ENCODE results near the gene LAGE3.

DNA sequence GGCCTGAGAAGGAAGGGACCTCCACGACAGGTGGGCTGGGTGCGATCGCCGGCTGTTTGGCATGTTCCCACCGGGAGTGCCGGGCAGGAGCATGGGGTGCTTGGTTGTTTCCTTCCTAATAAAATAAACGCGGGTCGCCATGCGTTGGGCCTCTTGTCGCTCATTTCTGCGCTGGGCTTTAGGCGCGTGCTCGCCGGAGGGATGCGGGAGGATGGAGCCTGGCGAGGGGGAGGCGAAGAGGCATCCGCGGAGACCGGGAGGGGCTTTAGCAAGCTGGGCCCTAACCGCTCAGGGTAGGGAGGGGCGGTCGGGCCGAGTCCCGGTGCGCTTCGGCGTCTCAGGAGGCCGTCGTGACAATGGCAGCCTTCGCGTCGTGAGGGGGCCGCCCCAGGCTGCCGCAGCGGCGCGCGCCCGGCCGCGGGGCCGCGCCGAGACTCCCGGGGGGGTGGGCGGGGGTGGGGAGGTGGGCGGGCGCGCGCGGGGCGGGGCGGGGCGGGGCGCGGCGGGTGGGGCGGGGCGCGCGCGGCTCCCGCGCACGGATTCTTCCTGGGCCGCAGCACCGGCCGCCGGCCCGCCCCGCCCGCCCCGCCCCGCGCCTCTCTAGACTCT is 42.6 kb downstream of the LAGE3 start:
- TF ChIP-seq ZNF768 (CRISPR knock-in tag; IDR thresholded peaks at IDR 0.05) = no peak
- no peak for TF ChIP-seq YY1 (IDR thresholded peaks at IDR 0.05; ENCODE audit: insufficient read depth, insufficient replicate concordance, low read depth, low read length)
- no peak for TF ChIP-seq RFX5 (IDR thresholded peaks at IDR 0.05; ENCODE audit: low read depth, low read length)
- TF ChIP-seq, protein P1, sequence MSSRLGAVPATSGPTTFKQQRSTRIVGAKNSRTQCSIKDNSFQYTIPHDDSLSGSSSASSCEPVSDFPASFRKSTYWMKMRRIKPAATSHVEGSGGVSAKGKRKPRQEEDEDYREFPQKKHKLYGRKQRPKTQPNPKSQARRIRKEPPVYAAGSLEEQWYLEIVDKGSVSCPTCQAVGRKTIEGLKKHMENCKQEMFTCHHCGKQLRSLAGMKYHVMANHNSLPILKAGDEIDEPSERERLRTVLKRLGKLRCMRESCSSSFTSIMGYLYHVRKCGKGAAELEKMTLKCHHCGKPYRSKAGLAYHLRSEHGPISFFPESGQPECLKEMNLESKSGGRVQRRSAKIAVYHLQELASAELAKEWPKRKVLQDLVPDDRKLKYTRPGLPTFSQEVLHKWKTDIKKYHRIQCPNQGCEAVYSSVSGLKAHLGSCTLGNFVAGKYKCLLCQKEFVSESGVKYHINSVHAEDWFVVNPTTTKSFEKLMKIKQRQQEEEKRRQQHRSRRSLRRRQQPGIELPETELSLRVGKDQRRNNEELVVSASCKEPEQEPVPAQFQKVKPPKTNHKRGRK (CRISPR knock-in tag; IDR thresholded peaks at IDR 0.05) = no peak
- TF ChIP-seq NFYB (CRISPR knock-in tag; IDR thresholded peaks at IDR 0.05) = no peak
- no peak for TF ChIP-seq POLR2AphosphoS5 (IDR thresholded peaks at IDR 0.05; ENCODE audit: low read depth, low read length)
- no peak for TF ChIP-seq ZNF644 (CRISPR knock-in tag; IDR thresholded peaks at IDR 0.05; ENCODE audit: low read depth)
- TF ChIP-seq HNRNPLL (IDR thresholded peaks at IDR 0.05; ENCODE audit: low read depth, low read length, poor library complexity, severe bottlenecking) = no peak
- TF ChIP-seq, protein P2, sequence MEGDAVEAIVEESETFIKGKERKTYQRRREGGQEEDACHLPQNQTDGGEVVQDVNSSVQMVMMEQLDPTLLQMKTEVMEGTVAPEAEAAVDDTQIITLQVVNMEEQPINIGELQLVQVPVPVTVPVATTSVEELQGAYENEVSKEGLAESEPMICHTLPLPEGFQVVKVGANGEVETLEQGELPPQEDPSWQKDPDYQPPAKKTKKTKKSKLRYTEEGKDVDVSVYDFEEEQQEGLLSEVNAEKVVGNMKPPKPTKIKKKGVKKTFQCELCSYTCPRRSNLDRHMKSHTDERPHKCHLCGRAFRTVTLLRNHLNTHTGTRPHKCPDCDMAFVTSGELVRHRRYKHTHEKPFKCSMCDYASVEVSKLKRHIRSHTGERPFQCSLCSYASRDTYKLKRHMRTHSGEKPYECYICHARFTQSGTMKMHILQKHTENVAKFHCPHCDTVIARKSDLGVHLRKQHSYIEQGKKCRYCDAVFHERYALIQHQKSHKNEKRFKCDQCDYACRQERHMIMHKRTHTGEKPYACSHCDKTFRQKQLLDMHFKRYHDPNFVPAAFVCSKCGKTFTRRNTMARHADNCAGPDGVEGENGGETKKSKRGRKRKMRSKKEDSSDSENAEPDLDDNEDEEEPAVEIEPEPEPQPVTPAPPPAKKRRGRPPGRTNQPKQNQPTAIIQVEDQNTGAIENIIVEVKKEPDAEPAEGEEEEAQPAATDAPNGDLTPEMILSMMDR (CRISPR knock-in tag; IDR thresholded peaks at IDR 0.05) = no peak
- TF ChIP-seq, protein P3, sequence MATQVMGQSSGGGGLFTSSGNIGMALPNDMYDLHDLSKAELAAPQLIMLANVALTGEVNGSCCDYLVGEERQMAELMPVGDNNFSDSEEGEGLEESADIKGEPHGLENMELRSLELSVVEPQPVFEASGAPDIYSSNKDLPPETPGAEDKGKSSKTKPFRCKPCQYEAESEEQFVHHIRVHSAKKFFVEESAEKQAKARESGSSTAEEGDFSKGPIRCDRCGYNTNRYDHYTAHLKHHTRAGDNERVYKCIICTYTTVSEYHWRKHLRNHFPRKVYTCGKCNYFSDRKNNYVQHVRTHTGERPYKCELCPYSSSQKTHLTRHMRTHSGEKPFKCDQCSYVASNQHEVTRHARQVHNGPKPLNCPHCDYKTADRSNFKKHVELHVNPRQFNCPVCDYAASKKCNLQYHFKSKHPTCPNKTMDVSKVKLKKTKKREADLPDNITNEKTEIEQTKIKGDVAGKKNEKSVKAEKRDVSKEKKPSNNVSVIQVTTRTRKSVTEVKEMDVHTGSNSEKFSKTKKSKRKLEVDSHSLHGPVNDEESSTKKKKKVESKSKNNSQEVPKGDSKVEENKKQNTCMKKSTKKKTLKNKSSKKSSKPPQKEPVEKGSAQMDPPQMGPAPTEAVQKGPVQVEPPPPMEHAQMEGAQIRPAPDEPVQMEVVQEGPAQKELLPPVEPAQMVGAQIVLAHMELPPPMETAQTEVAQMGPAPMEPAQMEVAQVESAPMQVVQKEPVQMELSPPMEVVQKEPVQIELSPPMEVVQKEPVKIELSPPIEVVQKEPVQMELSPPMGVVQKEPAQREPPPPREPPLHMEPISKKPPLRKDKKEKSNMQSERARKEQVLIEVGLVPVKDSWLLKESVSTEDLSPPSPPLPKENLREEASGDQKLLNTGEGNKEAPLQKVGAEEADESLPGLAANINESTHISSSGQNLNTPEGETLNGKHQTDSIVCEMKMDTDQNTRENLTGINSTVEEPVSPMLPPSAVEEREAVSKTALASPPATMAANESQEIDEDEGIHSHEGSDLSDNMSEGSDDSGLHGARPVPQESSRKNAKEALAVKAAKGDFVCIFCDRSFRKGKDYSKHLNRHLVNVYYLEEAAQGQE (IDR thresholded peaks at IDR 0.05; ENCODE audit: borderline replicate concordance in 1 of 2, low read depth in 1 of 2, low read length in 2 of 2) = no peak
- TF ChIP-seq, protein P4, sequence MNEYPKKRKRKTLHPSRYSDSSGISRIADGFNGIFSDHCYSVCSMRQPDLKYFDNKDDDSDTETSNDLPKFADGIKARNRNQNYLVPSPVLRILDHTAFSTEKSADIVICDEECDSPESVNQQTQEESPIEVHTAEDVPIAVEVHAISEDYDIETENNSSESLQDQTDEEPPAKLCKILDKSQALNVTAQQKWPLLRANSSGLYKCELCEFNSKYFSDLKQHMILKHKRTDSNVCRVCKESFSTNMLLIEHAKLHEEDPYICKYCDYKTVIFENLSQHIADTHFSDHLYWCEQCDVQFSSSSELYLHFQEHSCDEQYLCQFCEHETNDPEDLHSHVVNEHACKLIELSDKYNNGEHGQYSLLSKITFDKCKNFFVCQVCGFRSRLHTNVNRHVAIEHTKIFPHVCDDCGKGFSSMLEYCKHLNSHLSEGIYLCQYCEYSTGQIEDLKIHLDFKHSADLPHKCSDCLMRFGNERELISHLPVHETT (CRISPR knock-in tag; conservative IDR thresholded peaks at IDR 0.05) = no peak
- no peak for TF ChIP-seq TOE1 (CRISPR knock-in tag; IDR thresholded peaks at IDR 0.05)
- TF ChIP-seq, protein P5, sequence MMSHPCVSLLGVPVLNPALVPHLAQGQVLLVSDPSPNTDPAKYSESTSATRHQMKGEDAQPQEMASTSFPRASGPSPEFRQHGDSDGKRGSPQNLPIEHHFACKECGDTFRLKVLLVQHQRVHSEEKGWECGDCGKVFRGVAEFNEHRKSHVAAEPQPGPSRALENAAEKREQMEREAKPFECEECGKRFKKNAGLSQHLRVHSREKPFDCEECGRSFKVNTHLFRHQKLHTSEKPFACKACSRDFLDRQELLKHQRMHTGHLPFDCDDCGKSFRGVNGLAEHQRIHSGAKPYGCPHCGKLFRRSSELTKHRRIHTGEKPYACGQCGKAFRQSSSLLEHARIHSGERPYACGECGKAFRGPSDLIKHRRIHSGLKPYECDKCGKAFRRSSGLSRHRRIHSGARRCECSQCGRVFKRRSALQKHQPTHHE (CRISPR knock-in tag; IDR thresholded peaks at IDR 0.05; ENCODE audit: borderline replicate concordance) = no peak
- TF ChIP-seq, protein P6, sequence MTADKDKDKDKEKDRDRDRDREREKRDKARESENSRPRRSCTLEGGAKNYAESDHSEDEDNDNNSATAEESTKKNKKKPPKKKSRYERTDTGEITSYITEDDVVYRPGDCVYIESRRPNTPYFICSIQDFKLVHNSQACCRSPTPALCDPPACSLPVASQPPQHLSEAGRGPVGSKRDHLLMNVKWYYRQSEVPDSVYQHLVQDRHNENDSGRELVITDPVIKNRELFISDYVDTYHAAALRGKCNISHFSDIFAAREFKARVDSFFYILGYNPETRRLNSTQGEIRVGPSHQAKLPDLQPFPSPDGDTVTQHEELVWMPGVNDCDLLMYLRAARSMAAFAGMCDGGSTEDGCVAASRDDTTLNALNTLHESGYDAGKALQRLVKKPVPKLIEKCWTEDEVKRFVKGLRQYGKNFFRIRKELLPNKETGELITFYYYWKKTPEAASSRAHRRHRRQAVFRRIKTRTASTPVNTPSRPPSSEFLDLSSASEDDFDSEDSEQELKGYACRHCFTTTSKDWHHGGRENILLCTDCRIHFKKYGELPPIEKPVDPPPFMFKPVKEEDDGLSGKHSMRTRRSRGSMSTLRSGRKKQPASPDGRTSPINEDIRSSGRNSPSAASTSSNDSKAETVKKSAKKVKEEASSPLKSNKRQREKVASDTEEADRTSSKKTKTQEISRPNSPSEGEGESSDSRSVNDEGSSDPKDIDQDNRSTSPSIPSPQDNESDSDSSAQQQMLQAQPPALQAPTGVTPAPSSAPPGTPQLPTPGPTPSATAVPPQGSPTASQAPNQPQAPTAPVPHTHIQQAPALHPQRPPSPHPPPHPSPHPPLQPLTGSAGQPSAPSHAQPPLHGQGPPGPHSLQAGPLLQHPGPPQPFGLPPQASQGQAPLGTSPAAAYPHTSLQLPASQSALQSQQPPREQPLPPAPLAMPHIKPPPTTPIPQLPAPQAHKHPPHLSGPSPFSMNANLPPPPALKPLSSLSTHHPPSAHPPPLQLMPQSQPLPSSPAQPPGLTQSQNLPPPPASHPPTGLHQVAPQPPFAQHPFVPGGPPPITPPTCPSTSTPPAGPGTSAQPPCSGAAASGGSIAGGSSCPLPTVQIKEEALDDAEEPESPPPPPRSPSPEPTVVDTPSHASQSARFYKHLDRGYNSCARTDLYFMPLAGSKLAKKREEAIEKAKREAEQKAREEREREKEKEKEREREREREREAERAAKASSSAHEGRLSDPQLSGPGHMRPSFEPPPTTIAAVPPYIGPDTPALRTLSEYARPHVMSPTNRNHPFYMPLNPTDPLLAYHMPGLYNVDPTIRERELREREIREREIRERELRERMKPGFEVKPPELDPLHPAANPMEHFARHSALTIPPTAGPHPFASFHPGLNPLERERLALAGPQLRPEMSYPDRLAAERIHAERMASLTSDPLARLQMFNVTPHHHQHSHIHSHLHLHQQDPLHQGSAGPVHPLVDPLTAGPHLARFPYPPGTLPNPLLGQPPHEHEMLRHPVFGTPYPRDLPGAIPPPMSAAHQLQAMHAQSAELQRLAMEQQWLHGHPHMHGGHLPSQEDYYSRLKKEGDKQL (CRISPR knock-in tag; IDR thresholded peaks at IDR 0.05; ENCODE audit: low read depth) = no peak
